Cardiac fibroblast (primary cell): Measurements from ENCODE around the gene NEDD4L.

Experiments
- DNase-seq, 2 donors: peaks; one replicate each; pipeline versions ENCODE4 v3.0.0 to v3.0.0-alpha.2; 2010; ENCODE audit warnings: low read depth in 2 of 2
- H3K4me3 ChIP-seq, 2 donors: replicated peaks in 1 of 2; 1 replicate in 1 of 2; 2 replicates in 1 of 2; pipeline ENCODE4 v1.5.1; 2011; ENCODE audit warnings: low read depth in 2 of 2, low read length in 2 of 2, mild to moderate bottlenecking in 2 of 2, moderate library complexity in 1 of 2
- TF ChIP-seq, protein P1 (sequence below): IDR thresholded peaks from one replicate; pipeline ENCODE4 v1.5.1; 2011; ENCODE audit warnings: low read depth, mild to moderate bottlenecking, low read length, inconsistent platforms

The NEDD4L gene

GRCh38 chr18:58110398-58110797, 66.4 kb downstream of the NEDD4L start:
- no peak for DNase-seq
- TF ChIP-seq, protein P1, sequence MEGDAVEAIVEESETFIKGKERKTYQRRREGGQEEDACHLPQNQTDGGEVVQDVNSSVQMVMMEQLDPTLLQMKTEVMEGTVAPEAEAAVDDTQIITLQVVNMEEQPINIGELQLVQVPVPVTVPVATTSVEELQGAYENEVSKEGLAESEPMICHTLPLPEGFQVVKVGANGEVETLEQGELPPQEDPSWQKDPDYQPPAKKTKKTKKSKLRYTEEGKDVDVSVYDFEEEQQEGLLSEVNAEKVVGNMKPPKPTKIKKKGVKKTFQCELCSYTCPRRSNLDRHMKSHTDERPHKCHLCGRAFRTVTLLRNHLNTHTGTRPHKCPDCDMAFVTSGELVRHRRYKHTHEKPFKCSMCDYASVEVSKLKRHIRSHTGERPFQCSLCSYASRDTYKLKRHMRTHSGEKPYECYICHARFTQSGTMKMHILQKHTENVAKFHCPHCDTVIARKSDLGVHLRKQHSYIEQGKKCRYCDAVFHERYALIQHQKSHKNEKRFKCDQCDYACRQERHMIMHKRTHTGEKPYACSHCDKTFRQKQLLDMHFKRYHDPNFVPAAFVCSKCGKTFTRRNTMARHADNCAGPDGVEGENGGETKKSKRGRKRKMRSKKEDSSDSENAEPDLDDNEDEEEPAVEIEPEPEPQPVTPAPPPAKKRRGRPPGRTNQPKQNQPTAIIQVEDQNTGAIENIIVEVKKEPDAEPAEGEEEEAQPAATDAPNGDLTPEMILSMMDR, result no peak
- no peak overlapping the region for H3K4me3 ChIP-seq

DNA sequence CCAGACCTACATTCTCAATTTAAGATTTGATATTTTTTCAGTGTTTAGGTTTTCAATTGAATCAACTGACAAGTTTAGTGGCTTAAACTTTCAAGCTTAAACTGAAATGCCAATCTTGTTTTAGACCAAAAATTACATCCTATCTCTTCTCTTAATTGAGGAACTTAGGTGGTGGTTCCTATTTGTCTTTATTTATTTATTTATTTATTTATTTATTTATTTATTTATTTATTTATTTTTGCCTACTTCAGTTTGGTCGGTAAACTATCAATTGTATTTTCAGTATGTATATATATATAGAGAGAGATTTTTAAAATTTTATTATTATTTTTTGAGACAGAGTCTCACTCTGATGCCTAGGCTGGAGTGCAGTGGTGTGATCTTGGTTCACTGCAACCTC, 68.1 kb downstream of the NEDD4L start:
- DNase-seq, result no peak
- H3K4me3 ChIP-seq, result no peak overlapping the region
- TF ChIP-seq, protein P1, result no peak

- no peak overlapping the region for H3K4me3 ChIP-seq
- no peak for DNase-seq
- TF ChIP-seq, protein P1, result no peak
Measured at GRCh38 chr18:58113337-58113736, 69.3 kb downstream of the NEDD4L start.

- TF ChIP-seq, protein P1, result no peak
- H3K4me3 ChIP-seq, result no peak overlapping the region
- DNase-seq, result no peak
Measured at GRCh38 chr18:58114766-58115165, 70.7 kb downstream of the NEDD4L start.

DNA sequence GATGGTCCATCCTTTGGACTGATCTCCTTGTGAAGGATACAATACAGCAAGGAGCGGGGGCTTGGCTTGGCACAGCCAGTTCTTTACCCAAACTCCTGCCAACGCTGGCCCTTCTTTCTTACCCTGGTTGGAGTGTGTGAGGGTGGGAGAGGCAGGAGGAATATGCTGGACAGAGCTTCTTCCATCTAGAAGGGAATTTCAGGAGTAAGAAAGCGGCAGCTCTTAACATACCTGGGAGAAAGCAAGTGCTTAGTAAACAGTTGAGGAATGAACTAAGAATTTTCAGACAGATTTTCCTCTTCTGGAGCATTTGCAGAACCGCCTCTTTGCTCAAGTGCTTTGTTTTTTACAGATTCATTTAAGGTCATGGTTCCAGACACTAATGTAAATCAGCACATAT, 72.8 kb downstream of the NEDD4L start:
- TF ChIP-seq, protein P1, result no peak
- H3K4me3 ChIP-seq, result no peak overlapping the region
- no peak for DNase-seq

- peak; percentile 84 to 96 for DNase-seq
- TF ChIP-seq, protein P1, result no peak
- no peak overlapping the region for H3K4me3 ChIP-seq
Measured at GRCh38 chr18:58117786-58118403, 73.9 kb downstream of the NEDD4L start.

DNA sequence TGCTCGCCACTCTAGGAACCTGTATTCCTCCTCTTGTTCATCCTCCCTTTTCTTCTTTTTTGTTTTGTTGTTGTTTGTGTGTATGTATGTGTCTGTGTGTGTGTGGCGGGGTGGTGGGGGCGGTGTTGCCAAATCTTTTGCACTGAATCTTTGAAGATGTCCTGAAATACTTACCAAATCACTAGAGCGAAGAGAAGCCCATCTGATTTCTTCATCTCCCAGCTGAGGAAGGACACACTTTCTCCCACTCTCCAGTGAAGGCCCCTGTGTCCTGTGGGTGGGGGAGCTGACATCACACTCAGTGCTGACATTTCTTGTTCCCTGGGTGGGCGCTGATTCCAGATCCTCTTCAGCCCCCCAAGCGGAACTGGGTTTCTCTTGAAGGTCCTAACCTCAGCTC, 74.5 kb downstream of the NEDD4L start:
- DNase-seq, result no peak
- TF ChIP-seq, protein P1, result no peak

More for the DNA sequence above, 74.5 kb downstream of the NEDD4L start:
- H3K4me3 ChIP-seq, result no peak overlapping the region
